HepG2 (cell line): ENCODE results near the gene KDM3B. TPM values are rescaled to one million over a fixed set of nuclear protein-coding genes. Genes with fewer than 3 reads are reported as not detected.

Source experiments
- ATAC-seq: fragments of 200-7000 bp; cut with Tn5 transposase; 3 replicates; pipeline ENCODE4 v1.9.1; 2020; ENCODE audit warnings: mild to moderate bottlenecking, moderate library complexity
- BruUV-seq: library from RNA; stranded (reverse); fragments of 400-500 nt; replicated peaks from 2 replicates; lab custom pipeline; 2021; lab: Mats Ljungman, UMichigan
- CTCF ChIA-PET: fragments of 300-600 bp; formaldehyde crosslinking; extraction: SDS; loops from one replicate; lab custom pipeline; 2021; ENCODE audit warnings: low total read pairs, inconsistent platforms, low intra/inter-chr PET ratio; lab: Yijun Ruan, JAX
- POLR2A ChIA-PET: fragments of 350-600 bp; sonication (Branson Sonifier 250); formaldehyde crosslinking; loops from one replicate; lab custom pipeline; 2020; ENCODE audit warnings: antibody characterized with exemption, inconsistent platforms; lab: Yijun Ruan, JAX
- DNase-seq: peaks from one replicate; pipeline ENCODE4 v3.0.0-alpha.2; 2015; ENCODE audit warnings: low spot score
- FAIRE-seq: peaks from 3 replicates; lab custom pipeline; 2011; peaks lifted over from hg19 to GRCh38; lab: Jason Lieb, UNC
- H2AFZ ChIP-seq: one replicate; pipeline ENCODE4 v1.6.1; 2011; ENCODE audit warnings: low read length, inconsistent platforms
- H3K27ac ChIP-seq: fragments of 300-600 bp; 3 replicates; pipeline ENCODE4 v1.8.0; 2011; ENCODE audit warnings: mixed run types, mild to moderate bottlenecking, mixed read lengths, low read length, inconsistent platforms; ENCODE audit not compliant: insufficient read depth; ENCODE audit errors: extremely low read length
- H3K27me3 ChIP-seq, 2 experiments: fragments of 200-600 bp in 1 of 2; 2 replicates in 1 of 2; 3 replicates in 1 of 2; pipeline versions ENCODE4 v1.6.0 to v1.8.0; 2011; ENCODE audit warnings: low read length in 2 of 2, mild to moderate bottlenecking in 2 of 2, moderate library complexity in 2 of 2, inconsistent platforms in 1 of 2; ENCODE audit not compliant: insufficient read depth in 2 of 2, control insufficient read depth in 1 of 2
- H3K36me3 ChIP-seq, 2 experiments: fragments of 200-600 bp in 1 of 2; replicated peaks in 1 of 2; 2 replicates in 1 of 2; 3 replicates in 1 of 2; pipeline versions ENCODE4 v1.5.1 to v1.8.0; 2011; ENCODE audit warnings: low read length in 2 of 2, inconsistent platforms in 1 of 2; ENCODE audit not compliant: insufficient read depth in 2 of 2, control insufficient read depth in 1 of 2
- H3K4me1 ChIP-seq: 2 replicates; pipeline ENCODE4 v1.5.1; 2012; ENCODE audit warnings: low read length, inconsistent platforms; ENCODE audit not compliant: insufficient read depth
- H3K4me2 ChIP-seq: 2 replicates; pipeline ENCODE4 v1.6.0; 2011; ENCODE audit warnings: low read depth, low read length, inconsistent platforms
- H3K4me3 ChIP-seq, 3 experiments: fragments of 200-600 bp in 1 of 3; sonication (generic), shearing (Covaris generic) in 1 of 3; replicated peaks in 1 of 3; 2 replicates each; pipeline ENCODE4 v1.5.1; 2011 to 2016; ENCODE audit warnings: low read length in 3 of 3, inconsistent platforms in 2 of 3, low read depth in 2 of 3, mild to moderate bottlenecking in 2 of 3, control low read depth in 1 of 3, mixed read lengths in 1 of 3; ENCODE audit not compliant: insufficient read depth in 1 of 3
- H3K79me2 ChIP-seq: one replicate; pipeline ENCODE4 v1.6.1; 2011; ENCODE audit warnings: low read length, inconsistent platforms; ENCODE audit not compliant: insufficient read depth
- H3K9ac ChIP-seq: 2 replicates; pipeline ENCODE4 v1.6.0; 2011; ENCODE audit warnings: mild to moderate bottlenecking, low read depth, low read length, inconsistent platforms; ENCODE audit not compliant: insufficient read depth
- H3K9me3 ChIP-seq: 2 replicates; pipeline ENCODE4 v1.5.1; 2012; ENCODE audit warnings: mild to moderate bottlenecking, low read length
- H4K20me1 ChIP-seq: 2 replicates; pipeline ENCODE4 v1.6.0; 2011; ENCODE audit warnings: inconsistent platforms, mild to moderate bottlenecking, low read length, moderate library complexity; ENCODE audit not compliant: insufficient read depth
- CREM ChIP-seq, 2 experiments: sonication (generic) in 1 of 2; formaldehyde crosslinking in 1 of 2; IDR thresholded peaks; 2 replicates each; pipeline versions ENCODE4 v1.4.0 to v1.6.1; 2016 to 2020; ENCODE audit warnings: antibody characterized with exemption in 1 of 2, mild to moderate bottlenecking in 1 of 2, missing genetic modification reagents in 1 of 2
- FOSL2 ChIP-seq: sonication (generic); formaldehyde crosslinking; IDR thresholded peaks from 2 replicates; pipeline ENCODE4 v1.4.0; 2020; ENCODE audit warnings: missing genetic modification reagents
- WGBS: methylation state at CpG from one replicate; pipeline ENCODE4 v1.1.6; 2017; ENCODE audit warnings: low lambda C conversion rate; 5-methylcytosine and 5-hydroxymethylcytosine counted together
- in situ Hi-C: cut with HindIII; loops from 2 replicates; pipeline ENCODE4 v1.10.0; 2017; ENCODE audit warnings: low pct_unique_long_range_greater_than_20kb; ENCODE audit not compliant: extremely low pct_ligation_motif_present
- intact Hi-C: fragments of 100-400 bp; cut with micrococcal nuclease; formaldehyde crosslinking; loops from one replicate; pipeline ENCODE4 v1.10.0; 2022; ENCODE audit not compliant: unreplicated experiment
- polyA plus RNA-seq, 8 experiments: library from polyadenylated mRNA; depleted of rRNA in 3 of 8; stranded (reverse) in 7 of 8; unstranded in 1 of 8; fragments of >200 nt; fragmentation: Illumina TruSeq in 4 of 8; extraction: Trizol in 4 of 8; gene quantifications; 2 replicates each; pipeline versions ENCODE4 v1.2.1 to v1.2.3, GENCODE V29; 2011 to 2016; ENCODE audit warnings: low read depth in 4 of 8, missing spikeins in 1 of 8, mixed read lengths in 1 of 8; ENCODE audit not compliant: insufficient read depth in 1 of 8
- total RNA-seq, 5 experiments: library from RNA; depleted of rRNA; stranded (reverse); fragments of >200 nt; fragmentation: Illumina TruSeq; extraction: Trizol; gene quantifications; 2 replicates each; pipeline ENCODE4 v1.2.3, GENCODE V29; 2016; ENCODE audit warnings: low read depth in 1 of 5
- TF ChIP-seq, protein P1 (sequence below): sonication (generic); formaldehyde crosslinking; IDR thresholded peaks from 2 replicates; pipeline ENCODE4 v1.8.0; 2022; ENCODE audit warnings: mild to moderate bottlenecking, missing genetic modification reagents

Gene KDM3B
- total and polyA plus RNA-seq, 2 of the 13 experiments (the other 11 are each of a cell fraction or from before 2014, with no cell fraction given): 19.7 to 34.3 TPM

DNA sequence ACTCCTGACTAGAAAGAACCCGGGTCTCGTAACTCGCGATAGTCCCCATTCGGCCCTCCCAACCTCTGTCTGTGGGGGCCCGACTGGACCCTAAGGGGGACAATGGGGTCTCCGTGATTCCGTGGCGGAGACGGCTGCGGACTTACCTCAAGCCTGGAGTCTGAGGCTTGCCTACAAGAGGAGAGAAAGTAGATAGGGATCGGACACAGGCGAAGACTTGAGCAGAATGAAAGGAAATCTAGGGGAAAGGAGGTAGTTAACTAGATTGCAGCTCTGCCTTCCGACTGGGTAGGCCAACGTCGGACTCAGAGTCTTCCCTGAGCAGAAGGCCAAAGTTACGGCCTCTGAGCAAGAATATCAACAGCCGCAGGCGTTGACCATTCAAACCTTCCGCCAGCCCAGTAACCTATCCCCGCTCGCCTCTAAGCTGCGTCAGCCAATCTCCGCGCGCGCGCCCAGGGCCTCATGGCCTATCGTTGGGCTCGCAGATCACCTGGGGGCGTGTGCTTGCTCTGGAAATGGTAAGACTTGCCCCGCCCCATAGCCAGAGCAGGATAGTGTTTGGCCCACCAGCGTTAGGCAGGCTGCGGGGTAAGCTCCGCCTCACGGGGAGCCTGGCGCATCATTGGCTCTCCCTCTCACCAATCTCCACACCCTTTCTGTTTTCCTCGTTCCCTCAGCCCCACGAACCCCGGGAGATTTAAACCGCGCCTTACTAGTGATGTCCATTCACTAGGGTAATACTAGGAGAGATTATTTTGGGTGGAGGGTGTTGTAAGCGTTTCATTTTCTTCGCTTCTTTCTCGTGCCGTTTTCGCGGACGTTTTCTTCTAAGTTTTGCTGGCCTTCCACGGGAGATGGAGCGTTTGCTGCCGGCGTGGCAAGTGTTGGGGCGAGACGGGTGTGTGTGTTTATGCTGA is 20.8 kb upstream of the KDM3B start, which contains the start of gene CDC25C (continued):
- TF ChIP-seq, protein P1, sequence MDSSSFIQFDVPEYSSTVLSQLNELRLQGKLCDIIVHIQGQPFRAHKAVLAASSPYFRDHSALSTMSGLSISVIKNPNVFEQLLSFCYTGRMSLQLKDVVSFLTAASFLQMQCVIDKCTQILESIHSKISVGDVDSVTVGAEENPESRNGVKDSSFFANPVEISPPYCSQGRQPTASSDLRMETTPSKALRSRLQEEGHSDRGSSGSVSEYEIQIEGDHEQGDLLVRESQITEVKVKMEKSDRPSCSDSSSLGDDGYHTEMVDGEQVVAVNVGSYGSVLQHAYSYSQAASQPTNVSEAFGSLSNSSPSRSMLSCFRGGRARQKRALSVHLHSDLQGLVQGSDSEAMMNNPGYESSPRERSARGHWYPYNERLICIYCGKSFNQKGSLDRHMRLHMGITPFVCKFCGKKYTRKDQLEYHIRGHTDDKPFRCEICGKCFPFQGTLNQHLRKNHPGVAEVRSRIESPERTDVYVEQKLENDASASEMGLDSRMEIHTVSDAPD (CRISPR knock-in tag): peak; percentile 67; the same call in 1 of the 2 replicates

DNA sequence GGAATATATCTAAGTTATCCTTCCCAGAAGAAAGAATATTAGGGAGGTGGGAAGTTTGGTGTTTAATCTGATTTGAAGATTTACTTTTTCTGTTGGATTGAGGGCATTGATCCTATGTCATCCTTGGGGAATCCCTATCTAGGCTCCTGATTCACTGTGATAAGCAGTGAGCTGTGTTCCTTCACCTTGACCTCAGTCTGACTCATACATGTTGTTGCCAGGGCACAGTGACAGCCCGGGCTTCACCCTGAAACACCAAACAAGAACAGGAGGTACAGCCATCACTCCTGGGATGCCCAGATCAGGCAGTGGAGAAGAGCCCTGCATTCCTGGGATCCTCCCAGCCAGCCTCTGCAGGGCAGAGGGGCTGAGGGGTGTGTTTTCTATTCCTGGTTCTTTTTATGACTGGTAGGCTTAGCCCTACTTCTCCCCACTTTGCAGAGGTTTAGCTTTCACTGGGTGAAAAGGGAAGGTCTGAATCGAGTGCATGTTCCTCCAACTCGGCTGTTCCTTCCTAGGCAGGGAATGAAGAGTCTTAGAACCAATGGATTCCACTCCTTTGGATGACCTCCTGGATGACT is 17.5 kb upstream of the KDM3B start:
- ChIA-PET POLR2A (no interaction called here), CTCF (interaction anchor here (1.5 kb wide), 1 partner anchor 17 kb away, joined by 3 read pairs; no protein-coding TSS in a partner anchor)
- DNase-seq: no peak
- H3K9ac ChIP-seq: no peak overlapping the region
- no peaks in the 10 kb centered on the region; a peak in 1 of 5 replicates for H3K27me3 ChIP-seq
- H2AFZ ChIP-seq: no peak overlapping the region
- 13% methylated on average over 3 of the region's 3 CpGs for WGBS
- H3K79me2 ChIP-seq: peaks cover 27% of the 10 kb centered on the region
- TF ChIP-seq CREM (IDR thresholded peaks at IDR 0.05): no peak
- TF ChIP-seq CREM (CRISPR knock-in tag; IDR thresholded peaks at IDR 0.05): no peak
- TF ChIP-seq FOSL2 (CRISPR knock-in tag): peak; percentile 36; the same call in 1 of the 2 replicates
- no peak for FAIRE-seq
- H3K36me3 ChIP-seq: no peaks in the 10 kb centered on the region
- intact Hi-C loops: loop anchor here (10.0 kb wide), 1 partner anchor 210 kb away; the partner anchor contains the start of gene ETF1
- peaks cover 4% of the 10 kb centered on the region; the same call in 1 of the 2 replicates for H4K20me1 ChIP-seq
- peaks cover 48% of the 10 kb centered on the region for H3K4me1 ChIP-seq
- BruUV-seq: no TSS peak
- ATAC-seq: no peak
- H3K9me3 ChIP-seq: no peaks in the 10 kb centered on the region
- in situ Hi-C loops: no loop called here
- H3K4me3 ChIP-seq: no peak overlapping the region
- H3K4me2 ChIP-seq: no peak overlapping the region
- H3K27ac ChIP-seq: no peak overlapping the region
